ENCODE data around the gene TANC1.

Gene TANC1

GRCh38 chr2:159230145-159230877, 261.9 kb downstream of the TANC1 start:
- DNase-seq: no peak

- no peak for DNase-seq
These were observed 264.2 kb downstream of the TANC1 start for GRCh38 chr2:159232456-159233170.

GRCh38 chr2:159234868-159235267, 266.4 kb downstream of the TANC1 start:
- DNase-seq: no peak

GRCh38 chr2:159243529-159243928, 275.1 kb downstream of the TANC1 start:
- DNase-seq: no peak

GRCh38 chr2:159246325-159246988, 278.0 kb downstream of the TANC1 start:
- no peak for DNase-seq

- DNase-seq: peak; percentile 93 to 94
These were observed 281.7 kb downstream of the TANC1 start for GRCh38 chr2:159249990-159250715.

GRCh38 chr2:159251296-159252173, 283.1 kb downstream of the TANC1 start:
- no peak for DNase-seq

- no peak for DNase-seq
These were observed 284.5 kb downstream of the TANC1 start for GRCh38 chr2:159252905-159253304.

GRCh38 chr2:159256159-159256558, 287.7 kb downstream of the TANC1 start:
- DNase-seq: no peak

- no peak for DNase-seq
These were observed 293.8 kb downstream of the TANC1 start for GRCh38 chr2:159262226-159262625.

- no peak for DNase-seq
These were observed 294.5 kb downstream of the TANC1 start for GRCh38 chr2:159262904-159263303.

GRCh38 chr2:159265171-159265576, 296.7 kb downstream of the TANC1 start:
- no peak for DNase-seq

GRCh38 chr2:159266554-159266953, 298.1 kb downstream of the TANC1 start:
- DNase-seq: no peak

- DNase-seq: no peak
These were observed 299.5 kb downstream of the TANC1 start for GRCh38 chr2:159267921-159268320.

- DNase-seq: no peak
These were observed 302.4 kb downstream of the TANC1 start for GRCh38 chr2:159270744-159271379.

GRCh38 chr2:159272156-159272555, 303.7 kb downstream of the TANC1 start:
- DNase-seq: no peak

GRCh38 chr2:159275111-159275510, 306.7 kb downstream of the TANC1 start:
- DNase-seq: no peak

- DNase-seq: no peak
These were observed 311.3 kb downstream of the TANC1 start for GRCh38 chr2:159279700-159280099.

GRCh38 chr2:159281002-159281401, 312.6 kb downstream of the TANC1 start:
- no peak for DNase-seq

All from AML-193 (cell line).